HG02588 (cell line): ENCODE measurements around the gene TOP3A.
A peak's percentile ranks its signal among the peaks of the same experiment; 100 is the strongest.

Experiments used
- ATAC-seq: cut with Tn5 transposase; IDR thresholded peaks from one replicate; pipeline ENCODE4 v1.9.1; 2021; ENCODE audit warnings: mild to moderate bottlenecking, moderate library complexity; ENCODE audit not compliant: unreplicated experiment

TOP3A gene

DNA sequence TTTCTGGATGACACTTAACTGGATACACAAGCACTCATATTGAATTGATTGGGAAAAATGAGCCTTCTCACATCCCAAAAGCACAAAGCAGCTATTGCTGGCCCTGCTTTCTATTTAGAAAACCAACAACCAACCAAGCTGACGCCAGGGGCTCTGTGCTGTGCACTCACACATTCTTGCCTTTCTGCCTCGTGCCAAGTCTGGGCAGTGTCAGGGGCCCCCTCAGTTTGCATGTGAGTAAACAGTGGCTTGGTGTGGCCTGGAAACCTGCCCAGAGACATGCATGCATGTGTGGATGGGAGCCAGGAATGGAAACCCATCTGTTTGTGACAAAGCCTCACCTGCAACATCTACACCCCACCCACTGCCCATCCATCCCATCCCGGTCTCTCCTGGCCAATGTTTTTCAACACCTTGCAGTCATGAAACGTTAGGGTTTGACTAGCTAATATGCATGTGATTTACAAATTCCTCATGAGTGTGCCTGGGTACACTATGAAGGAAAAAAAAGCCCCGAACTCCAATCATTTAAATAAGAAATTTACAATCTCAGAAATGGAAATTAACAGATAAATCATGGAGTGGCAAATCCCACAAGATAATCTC, 33.9 kb downstream of the TOP3A start:
- no peak for ATAC-seq

DNA sequence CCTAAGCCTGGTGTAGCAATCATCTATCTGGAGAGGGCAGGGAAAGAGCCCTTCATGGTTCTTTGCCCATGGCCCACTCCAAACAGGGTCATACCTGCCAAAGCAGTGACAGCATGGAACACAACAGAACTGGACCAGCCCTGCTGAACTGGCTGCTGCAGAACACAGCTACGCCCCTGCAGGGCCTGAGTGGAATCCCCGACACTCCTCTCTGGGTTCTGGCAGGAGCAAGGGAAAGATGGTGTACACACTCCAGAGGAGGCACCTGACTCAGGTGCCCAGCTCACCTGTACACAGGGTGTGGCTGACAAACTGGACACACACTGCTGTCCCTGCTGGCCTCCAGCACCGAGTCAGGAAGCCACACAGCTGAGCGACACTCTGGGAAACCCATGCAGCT, 34.5 kb downstream of the TOP3A start:
- no peak for ATAC-seq

DNA sequence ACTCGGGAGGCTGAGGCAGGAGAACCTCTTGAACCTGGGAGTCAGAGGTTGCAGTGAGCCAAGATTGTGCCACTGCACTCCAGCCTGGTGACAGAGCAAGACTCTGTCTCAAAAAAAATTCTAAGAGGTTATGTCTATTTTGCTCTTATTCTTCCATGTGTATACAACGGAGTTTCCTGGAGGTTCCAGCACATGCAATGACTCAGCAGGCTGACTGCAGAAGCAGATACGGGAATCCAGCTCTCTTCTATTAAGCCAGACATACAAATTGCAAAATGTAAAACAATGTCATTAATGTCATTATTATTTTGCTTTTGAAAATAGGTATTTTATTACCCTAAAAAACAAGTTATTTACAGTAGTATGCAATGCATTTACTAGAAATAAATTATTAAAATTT, 35.9 kb downstream of the TOP3A start:
- ATAC-seq = no peak

DNA sequence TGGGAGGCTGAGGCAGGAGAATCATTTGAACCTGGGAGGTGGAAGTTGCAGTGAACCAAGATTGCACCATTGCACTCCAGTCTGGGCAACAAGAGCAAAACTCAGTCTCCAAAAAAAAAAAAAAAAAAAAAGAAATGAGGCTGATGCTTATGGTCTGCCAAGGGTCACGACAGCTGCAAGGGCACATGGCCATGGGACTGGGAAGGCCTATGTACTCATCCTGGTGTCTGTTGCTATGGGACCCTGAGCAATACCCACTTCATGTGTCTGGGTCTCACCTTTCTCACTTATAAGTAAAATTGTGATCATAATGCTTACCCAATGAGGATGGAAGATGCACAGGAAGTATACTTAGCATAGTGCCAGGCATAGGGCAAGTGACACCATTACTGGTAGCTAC, 37.7 kb downstream of the TOP3A start:
- no peak for ATAC-seq

DNA sequence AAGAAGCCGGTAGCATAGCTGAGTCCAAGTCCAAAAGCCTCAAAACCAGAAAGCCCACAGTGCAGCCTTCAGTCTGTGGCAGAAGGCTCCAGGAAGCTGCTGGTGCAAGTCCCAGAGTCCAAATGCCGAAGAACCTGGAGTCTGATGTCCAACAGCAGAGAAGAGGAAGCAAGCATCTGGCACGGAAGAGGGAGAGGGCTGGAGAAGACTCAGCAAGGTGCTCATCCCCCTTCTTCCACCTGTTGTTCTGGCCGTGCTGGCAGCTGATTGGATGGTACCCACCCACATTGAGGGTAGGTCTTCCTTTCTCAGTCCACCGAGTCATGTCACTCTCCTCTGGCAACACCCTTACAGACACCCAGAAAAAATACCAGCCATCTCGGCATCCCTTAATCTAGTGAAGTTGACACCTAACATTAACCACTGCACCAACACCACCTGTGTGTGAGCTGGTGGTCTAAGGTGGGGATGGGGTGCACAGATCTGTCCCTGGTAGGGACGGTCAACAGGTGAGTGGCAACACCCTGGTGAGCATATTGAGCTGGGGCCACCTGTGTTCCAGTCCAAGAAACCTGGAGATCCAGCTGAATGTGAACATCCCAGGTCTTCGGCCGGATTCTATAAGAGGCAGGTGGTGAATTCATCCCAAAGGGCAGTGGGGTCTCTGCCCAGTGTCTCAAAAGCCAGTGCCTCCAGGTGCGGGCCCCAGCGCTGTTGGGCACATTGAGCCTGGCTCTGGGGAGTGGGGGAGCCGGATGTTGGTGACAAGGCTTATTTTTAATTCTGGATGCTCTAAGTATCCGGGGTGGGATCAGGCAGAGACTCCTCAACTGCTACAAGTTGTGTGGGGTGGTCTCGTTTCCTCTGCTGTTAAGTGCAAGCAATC, 44.5 kb downstream of the TOP3A start:
- no peak for ATAC-seq

DNA sequence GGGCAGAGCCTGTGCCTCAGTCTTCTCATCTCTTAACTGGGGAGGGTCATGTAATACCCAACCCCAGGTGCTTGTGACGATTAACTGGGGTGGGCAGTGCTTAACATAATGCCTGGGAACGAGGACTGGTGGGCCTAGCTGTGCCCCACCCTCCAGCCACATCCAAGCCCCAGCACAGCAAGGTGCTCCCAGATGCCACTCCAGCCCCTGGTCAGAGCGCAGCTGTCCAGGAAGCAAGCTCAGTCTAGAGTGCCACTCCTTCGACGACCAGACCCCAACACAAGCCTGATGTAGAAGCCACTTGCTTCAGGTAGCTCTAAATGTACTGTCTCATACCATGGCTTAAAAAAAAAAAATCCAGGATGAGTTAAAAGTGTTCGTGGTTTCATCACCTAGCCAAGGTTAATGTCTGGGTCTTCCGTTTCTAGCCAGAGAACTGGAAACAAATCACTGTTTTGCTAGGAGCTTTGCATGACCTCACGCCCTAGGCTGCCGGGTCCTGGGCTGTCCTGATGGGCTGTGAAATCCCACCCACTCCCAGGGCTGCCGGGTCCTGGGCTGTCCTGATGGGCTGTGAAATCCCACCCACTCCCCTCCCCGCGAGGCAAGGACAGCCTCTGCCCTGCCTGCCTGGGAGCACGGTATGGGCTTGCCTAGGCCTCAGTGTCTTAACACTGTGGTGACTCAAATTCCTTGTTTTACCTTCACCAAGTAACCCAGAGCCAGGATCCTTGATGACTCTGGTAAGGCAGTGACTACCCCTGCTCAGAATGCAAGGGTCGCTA, 46.7 kb downstream of the TOP3A start:
- ATAC-seq = no peak

DNA sequence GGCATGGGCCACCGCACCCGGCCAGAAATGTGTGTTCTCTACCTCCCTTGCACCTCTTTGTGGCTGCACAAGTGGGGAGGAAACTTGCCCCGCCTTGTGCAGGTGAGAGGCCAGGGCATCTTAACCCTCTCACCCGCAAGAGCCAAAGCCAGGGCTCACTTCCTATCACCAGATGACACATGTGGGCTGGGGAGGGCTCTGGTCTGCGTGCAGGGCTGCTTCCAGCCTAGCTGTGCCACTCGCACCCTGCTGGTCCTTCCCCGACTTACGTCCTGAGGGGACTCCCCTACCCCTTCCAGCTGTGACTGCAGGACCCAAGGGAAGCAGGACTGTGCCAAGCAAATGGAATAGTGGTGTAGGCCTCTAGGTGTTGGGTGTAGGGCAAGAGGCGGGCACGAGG, 47.4 kb downstream of the TOP3A start:
- no peak for ATAC-seq

DNA sequence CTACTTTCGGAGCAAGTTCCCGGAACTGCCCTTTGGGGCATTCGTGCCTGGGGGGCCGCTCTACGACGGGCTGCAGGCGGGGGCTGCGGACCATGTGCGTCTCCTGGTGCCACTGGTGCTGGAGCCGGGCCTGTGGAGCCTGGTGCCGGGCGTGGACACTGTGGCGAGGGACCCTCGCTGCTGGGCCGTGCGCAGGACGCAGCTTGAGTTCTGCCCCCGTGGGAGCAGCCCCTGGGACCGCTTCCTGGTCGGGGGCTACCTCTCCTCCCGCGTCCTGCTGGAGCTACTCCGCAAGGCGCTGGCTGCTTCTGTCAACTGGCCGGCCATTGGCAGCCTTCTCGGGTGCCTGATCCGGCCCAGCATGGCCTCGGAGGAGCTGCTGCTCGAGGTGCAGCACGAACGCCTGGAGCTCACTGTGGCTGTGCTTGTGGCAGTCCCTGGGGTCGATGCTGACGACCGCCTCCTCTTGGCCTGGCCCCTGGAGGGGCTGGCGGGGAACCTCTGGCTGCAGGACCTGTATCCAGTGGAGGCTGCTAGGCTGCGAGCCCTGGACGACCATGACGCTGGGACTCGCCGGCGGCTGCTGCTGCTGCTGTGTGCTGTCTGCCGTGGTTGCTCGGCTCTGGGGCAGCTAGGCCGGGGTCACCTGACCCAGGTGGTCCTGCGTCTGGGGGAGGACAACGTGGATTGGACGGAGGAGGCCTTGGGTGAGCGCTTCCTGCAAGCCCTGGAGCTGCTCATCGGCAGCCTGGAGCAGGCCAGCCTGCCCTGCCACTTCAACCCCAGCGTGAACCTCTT, 50.7 kb downstream of the TOP3A start:
- ATAC-seq = no peak

DNA sequence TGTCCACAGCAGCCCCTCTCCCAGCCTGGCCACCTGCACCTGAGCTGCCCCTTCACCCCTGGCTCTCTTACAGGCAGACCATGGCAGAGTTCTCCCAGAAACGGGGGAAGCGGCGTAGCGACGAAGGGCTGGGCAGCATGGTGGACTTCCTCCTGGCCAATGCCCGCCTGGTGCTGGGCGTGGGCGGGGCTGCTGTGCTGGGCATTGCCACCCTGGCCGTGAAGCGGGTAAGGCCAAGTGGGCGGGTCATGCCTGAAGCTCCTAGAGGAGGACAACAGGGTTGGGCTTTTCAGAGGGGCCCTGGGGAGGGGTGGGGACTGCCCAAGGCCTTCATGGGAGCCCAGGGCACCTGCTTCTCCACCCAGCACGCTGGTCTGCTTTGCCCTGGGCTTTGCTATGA, 52.2 kb downstream of the TOP3A start:
- ATAC-seq = no peak

DNA sequence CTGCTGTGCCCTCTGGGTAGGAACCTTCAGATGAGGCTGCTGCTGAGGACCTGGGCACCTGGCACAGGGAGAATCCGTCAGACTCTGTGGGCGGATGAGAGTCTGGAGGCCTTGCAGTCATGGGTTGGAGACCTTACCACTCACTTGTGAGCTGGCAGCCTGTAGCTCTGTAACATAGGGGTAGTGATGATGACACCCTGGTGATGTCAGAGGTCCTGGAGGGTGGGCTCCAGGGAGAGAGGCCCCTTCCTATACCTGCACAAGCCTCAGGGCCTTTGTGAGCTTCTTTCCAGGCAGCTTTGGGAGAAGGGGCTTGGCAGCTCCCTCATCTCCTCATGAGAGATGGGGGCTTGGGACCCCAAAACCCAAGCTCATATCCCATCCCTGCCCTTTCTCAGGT, 52.7 kb downstream of the TOP3A start:
- no peak for ATAC-seq

DNA sequence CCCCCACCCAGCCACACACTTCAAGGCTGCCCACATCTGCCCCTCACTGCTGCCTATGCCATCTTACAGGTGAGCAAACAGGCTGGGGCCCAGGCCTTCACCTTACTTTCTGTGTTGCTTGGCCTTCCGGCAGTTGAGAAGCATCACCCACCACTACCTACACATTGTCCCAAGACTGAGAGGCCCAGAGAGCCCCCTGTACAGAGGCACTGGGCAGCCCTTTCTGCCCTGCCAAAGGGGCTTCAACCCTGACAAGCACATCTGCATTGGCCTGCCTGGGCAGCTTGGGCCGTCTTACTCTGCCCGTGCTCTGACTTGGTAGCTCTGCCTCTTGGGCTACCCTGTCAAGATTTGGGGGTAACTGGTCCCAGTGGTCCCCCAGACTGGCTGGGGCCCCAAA, 53.1 kb downstream of the TOP3A start:
- no peak for ATAC-seq

DNA sequence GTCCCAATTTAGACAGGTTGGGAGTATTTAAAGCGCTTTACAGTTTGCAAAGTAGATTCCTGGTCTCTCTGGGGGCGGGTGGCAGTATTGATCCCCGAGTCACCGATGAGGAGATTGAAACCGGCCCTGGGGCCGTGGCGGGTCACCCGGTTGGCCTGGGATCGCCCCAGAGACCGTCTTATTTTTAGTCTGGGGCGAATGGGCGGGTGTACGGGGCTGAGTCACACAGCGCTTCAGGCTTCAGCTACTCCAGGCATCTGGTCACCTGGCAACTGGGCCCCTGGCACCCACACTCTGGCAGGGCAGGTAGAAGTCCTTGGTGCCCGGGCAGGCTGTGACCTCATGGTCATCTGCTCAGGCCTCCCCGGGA, 53.7 kb downstream of the TOP3A start:
- ATAC-seq = peak; percentile 4

DNA sequence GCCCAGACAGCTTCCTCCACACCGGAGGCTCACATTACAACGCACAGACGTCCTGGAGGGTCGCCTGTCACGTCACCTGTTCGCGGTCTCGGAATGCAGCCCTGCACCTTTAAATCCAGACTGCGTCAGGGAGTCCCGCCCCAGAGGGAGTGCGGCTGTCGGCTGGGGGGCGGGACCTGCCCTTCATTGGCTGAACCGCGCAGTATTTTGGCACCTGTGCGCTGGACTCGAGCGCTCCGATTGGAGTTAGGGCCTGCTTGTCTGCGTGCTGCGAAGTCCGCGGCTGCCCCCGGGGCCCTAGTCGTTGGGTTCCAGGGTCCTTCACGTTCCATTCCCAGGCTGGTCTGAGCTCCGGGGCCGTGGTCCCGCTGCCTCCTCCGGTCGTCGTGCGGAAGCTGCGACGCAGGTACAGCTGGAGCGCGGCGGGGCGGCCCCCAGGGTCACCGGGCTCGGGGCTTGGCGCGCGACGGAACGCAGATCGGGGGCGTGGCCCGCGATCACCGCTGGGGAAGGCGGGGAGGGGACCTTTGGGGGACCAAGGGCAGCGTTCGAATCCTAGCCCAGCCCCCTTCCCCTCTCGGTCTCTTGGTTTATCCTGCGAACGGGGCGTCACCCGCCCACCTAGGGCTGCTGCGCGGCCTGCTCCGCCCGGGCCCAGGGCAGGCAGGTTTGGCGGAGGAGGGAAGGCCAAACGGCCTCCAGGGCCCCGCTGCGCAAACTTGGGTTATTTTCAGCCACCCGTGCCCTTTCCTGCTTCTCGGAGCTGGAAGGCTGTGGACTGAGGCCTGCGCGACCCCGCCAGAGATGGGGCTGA, 54.3 kb downstream of the TOP3A start, which contains the start of gene MIEF2:
TSS of gene MIEF2 (plus strand) at position 331 of the 814 bp plus-strand sequence. CDS start 2,059 bp downstream, outside the sequence.
- ATAC-seq = peak; percentile 74

DNA sequence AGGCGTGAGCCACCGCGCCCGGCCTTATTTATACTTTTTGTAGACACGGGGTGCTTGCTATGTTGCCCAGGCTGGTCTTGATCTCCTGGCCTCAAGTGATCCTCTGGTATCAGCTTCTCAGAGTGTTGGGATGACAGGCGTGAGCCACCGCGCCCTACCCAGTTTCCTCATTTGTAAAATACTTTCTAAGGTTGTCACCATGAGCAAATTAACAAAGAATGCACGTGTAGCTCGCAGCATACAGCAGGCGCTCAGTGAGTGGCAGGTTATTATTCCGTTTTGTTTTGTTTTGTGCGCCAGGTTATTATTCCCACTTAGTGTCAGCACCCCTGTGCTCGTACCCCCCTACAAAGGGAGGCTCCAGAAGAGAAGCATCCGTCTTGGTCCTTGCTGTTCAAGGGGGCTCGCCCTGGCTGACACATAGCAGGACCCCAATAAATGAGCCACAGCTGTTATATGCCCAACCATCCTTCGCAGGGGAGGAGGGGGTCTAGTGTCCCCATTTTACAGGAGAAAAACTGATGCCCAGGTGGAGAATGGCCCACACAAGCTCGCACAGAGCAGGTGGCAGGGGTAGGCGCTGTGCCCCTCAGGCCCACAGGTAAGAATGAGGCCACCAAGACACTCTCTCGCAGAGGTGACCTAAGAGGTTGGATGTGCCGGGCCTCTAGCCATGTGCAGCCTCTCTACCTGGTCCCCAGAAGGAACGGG, 55.0 kb downstream of the TOP3A start:
- no peak for ATAC-seq

DNA sequence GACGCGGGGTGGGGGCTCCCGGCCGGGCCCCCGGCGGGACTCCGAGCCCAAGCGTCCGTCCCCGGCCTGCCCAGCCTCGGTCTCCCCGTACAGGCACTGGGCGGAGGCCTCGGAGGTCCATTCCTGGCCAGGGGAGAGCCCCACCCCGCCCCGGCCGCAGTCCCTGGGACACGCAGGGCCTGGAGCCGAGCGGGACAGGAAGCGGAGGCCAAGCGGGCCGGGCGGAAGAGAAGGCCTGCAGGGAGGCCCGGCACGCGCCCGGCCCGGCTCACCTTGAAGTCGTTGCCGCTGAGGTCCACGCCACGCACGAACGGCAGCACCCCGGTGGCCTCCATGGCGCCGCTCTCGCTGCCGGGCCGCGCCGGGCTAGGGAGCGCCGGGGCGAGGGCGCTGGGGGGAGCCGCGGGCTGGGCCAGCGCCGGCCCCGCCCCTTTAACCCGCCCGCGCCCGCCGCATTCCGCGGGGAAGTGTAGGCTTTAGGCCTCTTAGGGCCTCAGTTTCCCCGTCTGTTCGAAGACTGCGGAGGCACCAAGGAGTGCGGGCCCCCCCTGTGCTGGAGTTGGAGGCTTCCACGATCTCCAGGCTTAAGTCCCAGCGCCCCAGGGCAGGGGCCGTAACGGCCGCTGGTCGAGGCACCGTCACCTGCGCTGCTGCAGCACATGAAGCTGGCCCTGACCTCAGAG, 56.3 kb downstream of the TOP3A start, which contains the start of gene FLII:
TSS of gene FLII (minus strand) at position 383 of the 683 bp plus-strand sequence. CDS start at position 335, 48 bp downstream.
- peak; percentile 30 for ATAC-seq

DNA sequence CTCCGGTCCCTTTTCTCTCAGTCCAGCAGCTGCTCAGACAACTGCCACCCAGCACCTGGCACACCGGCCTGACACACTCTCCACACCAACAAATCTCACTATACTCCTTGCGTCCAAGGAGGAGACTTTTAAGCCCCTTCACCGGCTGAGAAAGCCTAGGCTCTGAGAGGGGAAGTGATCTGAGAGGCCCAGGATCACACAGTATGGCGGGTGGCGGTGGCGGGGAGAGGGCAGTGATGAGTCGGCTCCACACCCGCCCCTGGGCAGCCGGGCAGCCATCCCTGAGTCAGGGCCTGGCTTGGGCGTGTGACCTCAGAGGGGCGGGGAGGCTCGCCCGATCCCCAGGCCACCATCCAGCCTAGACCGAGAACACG, 56.8 kb downstream of the TOP3A start:
- peak; percentile 20 for ATAC-seq

DNA sequence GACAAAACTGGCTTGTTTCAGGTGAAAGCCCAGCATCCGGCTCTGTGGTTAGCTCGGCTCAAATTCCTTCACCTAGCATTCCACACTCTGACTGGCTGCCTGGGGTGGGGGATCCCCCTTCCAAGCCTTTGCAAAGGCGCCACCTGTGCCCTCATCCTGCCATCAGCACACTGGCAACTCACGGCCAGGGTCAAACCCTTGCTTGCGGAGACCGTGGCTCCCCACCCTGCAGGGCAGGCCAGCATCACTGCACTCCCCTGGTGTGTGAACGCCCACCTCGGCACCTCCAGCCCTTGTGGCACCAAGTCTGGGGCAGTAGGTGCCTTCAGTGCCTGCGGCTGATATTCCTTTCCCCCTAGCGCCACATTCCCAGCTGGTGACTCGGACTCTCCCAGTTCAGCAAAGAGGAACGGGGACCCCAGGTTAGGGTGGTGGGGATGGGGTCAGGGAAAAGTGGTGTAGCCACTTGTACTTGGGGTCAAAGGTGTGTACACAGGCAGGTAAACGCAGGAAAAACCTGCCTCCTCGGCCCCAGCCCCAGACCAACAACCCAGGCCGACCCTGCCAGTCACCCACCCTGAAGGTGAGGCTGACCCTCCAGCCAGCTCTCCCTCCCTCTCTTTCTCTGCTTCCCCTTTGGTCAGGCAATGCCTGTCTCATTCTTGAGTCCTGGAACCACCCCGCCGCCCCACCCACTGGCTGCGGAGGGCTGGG, 57.4 kb downstream of the TOP3A start:
- no peak for ATAC-seq

DNA sequence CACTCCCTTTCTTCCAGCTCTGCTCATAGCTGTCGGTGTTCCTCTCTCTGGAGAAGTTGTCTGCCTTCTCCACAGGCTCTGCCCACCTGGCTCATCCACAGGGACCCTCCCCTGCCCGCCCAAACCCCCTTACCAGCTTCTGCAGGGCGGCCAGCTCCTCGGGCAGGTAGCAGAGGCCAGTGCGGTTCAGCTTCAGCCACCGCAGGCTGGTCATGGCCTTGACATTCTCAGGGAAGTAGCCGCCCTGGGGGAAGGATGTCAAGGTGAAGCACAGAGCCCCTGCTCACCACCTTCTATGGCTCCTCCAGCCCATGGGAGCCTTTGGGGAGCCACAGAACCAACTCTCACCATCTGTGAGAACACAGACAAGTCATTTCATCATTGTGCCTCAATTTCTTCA, 58.0 kb downstream of the TOP3A start:
- ATAC-seq = no peak
